ENCODE measurements around the gene YY1. TPM values are rescaled to one million over a fixed set of nuclear protein-coding genes. Genes with fewer than 3 reads are reported as not detected.

The YY1 gene
- total and polyA plus RNA-seq, 7 donors: 23.8 to 58.4 (median 44.6) TPM

DNA sequence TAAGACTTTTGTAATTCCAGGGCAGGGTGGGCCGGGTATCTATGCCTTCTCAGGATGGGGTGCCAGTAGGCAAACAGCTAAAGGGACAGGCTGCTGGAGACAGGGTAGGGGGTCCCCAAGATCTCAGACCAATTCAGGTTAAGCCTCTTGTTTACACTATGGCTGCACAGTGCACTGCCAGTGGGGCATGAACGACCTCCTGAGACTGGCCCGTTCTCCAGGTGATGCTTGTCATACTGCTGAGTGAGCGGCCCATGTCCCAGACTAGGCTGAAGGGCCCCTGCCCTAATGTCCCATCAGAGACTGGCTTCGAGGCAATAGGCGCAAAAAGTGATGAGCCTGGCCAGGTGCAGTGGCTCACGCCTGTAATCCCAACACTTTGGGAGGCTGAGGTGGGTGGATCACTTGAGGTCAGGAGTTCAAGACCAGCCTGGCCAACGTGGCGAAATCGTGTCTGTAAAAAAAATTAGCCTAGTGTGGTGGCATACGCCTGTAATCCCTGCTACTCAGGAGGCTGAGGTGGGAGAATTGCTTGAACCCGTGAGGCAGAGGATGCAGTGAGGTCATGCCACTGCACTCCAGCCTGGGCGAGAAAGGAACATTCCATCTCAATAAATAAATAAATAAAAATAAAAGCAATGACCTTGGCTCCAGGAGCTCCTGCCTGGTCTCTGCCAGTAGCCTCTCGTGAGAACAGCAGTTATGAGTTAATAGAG is 54.7 kb downstream of the YY1 start:
- peaks cover 18% of the 10 kb centered on the region for H3K4me1 ChIP-seq

DNA sequence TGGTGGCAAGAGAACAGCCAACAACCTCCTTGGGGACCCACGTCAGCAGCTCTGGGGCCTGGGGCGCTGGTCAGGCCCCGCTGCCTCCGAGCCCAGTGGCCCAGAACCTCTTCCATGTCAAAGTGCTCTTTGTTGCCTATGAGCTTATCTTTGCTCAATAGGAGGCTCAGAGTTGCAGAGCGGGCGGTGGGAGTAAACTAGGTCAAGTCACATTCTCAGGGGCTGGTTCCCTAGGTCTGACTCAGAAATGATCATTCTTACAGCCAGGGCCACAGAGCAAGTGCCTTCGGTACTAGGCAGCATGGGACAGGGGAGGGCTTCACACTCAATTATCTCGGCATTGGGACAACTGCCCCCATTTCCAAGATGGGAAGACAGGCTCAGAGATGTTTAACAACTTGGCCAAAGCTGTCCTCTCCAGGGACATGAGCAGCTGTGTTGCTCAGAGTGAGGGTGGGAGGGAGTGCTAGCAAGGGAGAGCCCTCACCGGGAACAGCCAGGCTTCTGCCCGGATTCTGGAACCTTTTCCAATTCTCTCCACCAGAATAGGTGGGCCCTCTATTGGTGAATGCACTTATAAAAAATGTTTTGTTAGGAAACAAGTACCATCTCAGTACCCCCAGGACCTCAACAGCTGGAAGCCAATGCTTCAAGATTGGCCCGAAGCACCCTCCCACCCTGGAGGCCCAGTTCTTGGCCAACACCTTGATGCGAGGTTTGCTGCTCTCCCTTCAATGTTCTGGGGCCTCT is 55.4 kb downstream of the YY1 start:
- no peaks in the 10 kb centered on the region for H3K9me3 ChIP-seq
- DNase-seq (peak; percentile 53 to 73), ATAC-seq (peak in 3 of 4 donors; percentile 5 to 18 (median 8))
- no peaks in the 10 kb centered on the region for H3K27me3 ChIP-seq (ENCODE audit: insufficient read depth in 3 of 3, low read length in 2 of 3)
- no peak overlapping the region for H3K4me3 ChIP-seq
- WGBS, 3 donors: 66 to 84% (median 69%) methylated on average over 12 of the region's 12 CpGs
- intact Hi-C loops (cut with DNase I): no loop called here
- peaks cover 15% of the 10 kb centered on the region for H3K4me1 ChIP-seq
- TF ChIP-seq, protein P1, sequence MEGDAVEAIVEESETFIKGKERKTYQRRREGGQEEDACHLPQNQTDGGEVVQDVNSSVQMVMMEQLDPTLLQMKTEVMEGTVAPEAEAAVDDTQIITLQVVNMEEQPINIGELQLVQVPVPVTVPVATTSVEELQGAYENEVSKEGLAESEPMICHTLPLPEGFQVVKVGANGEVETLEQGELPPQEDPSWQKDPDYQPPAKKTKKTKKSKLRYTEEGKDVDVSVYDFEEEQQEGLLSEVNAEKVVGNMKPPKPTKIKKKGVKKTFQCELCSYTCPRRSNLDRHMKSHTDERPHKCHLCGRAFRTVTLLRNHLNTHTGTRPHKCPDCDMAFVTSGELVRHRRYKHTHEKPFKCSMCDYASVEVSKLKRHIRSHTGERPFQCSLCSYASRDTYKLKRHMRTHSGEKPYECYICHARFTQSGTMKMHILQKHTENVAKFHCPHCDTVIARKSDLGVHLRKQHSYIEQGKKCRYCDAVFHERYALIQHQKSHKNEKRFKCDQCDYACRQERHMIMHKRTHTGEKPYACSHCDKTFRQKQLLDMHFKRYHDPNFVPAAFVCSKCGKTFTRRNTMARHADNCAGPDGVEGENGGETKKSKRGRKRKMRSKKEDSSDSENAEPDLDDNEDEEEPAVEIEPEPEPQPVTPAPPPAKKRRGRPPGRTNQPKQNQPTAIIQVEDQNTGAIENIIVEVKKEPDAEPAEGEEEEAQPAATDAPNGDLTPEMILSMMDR (IDR thresholded peaks at IDR 0.05): no peak
- H3K36me3 ChIP-seq (ENCODE audit: insufficient read depth in 1 of 2, low read depth in 1 of 2): peaks cover 3 to 17% of the 10 kb centered on the region in 2 donors
- peak overlapping the region; percentile 8 for H3K27ac ChIP-seq

More for the DNA sequence above, 54.7 kb downstream of the YY1 start:
- H3K27ac ChIP-seq: peak overlapping the region; percentile 8
- no peaks in the 10 kb centered on the region for H3K27me3 ChIP-seq (ENCODE audit: insufficient read depth in 3 of 3, low read length in 2 of 3)
- DNase-seq (peak in 1 of 2 donors; percentile 39), ATAC-seq (no peak)
- intact Hi-C loops (cut with DNase I): no loop called here
- TF ChIP-seq, protein P1 (IDR thresholded peaks at IDR 0.05): no peak
- peaks cover 3 to 17% of the 10 kb centered on the region in 2 donors for H3K36me3 ChIP-seq (ENCODE audit: insufficient read depth in 1 of 2, low read depth in 1 of 2)
- WGBS, 3 donors: 73 to 80% (median 73%) methylated on average over 14 of the region's 14 CpGs
- no peaks in the 10 kb centered on the region for H3K9me3 ChIP-seq
- no peak overlapping the region for H3K4me3 ChIP-seq

DNA sequence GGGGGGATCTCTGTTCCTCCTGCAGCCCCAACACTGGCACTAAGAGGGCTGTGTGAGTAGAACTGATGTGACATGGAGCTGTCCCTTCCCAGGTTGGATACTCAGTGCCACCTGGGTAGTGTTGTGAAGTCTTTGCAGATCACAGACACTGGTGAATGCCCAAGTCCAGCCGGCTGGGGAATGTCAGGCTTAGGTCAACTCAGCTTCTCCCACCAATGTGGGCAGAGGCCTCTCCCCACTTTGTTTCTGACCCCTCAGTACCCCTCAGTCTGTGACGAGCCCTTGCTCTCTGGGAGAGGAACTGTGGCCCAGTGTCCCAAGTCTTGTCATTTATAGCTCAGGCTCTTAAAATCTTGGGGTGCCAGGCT is 56.0 kb downstream of the YY1 start:
- no peak overlapping the region for H3K4me3 ChIP-seq
- peaks cover 15% of the 10 kb centered on the region for H3K4me1 ChIP-seq
- TF ChIP-seq, protein P1 (IDR thresholded peaks at IDR 0.05): no peak
- 81 to 91% (median 89%) methylated on average over 2 of the region's 2 CpGs for WGBS, 3 donors
- no peak for ATAC-seq
- no peaks in the 10 kb centered on the region for H3K27me3 ChIP-seq (ENCODE audit: insufficient read depth in 3 of 3, low read length in 2 of 3)
- H3K27ac ChIP-seq: peak overlapping the region; percentile 6
- no peaks in the 10 kb centered on the region for H3K9me3 ChIP-seq
- H3K36me3 ChIP-seq (ENCODE audit: insufficient read depth in 1 of 2, low read depth in 1 of 2): peaks cover 3 to 17% of the 10 kb centered on the region in 2 donors
- DNase-seq: no peak
- intact Hi-C loops (cut with DNase I): no loop called here

DNA sequence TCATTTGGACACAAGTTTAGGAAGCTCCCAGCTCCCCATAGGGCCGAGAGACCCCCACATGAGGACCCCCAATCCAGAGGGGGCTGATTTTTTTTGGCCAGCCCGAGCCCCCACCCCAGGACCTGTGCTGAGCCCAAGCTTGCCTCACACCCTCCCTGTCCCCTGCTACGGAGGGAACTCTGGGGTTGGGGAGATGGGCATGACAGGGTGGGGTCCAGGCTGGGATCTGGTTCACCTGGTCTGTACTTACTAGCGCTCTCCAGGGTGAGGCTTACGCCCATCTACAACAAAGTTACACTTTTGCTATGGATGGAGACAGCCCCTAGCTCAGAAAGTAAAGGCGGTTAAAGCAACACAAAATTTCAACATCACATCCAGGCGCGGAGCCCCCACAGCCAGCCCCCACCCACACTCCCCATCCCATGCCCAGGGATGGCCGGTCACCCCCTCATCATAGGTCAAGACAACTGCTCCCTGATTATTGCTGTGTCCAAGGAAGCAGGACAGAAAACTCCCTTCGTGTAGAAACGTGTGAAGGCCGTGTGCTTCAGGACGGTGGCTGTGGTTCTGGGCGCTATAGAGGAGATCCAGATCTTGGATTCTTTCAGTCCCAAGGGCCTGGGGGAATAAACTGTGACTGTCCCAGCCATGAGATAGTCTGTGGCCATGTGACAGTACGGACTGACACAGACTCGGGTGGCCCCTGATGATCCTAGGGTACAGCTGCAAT is 56.6 kb downstream of the YY1 start:
- Histone ChIP-seq H3K27me3 (ENCODE audit: insufficient read depth in 3 of 3, low read length in 2 of 3) (no peaks in the 10 kb centered on the region), H3K9me3 (no peaks in the 10 kb centered on the region), H3K4me3 (no peak overlapping the region), H3K36me3 (ENCODE audit: insufficient read depth in 1 of 2, low read depth in 1 of 2) (peaks cover 3 to 17% of the 10 kb centered on the region in 2 donors), H3K27ac (peak overlapping the region; percentile 6), H3K4me1 (peaks cover 15% of the 10 kb centered on the region)
- no peak for ATAC-seq
- intact Hi-C loops (cut with DNase I): no loop called here
- WGBS, 3 donors: 90 to 91% (median 90%) methylated on average over 16 of the region's 16 CpGs
- TF ChIP-seq, protein P1 (IDR thresholded peaks at IDR 0.05): no peak
- DNase-seq: peak in 1 of 2 donors; percentile 43

All from psoas muscle (tissue), 8 donors.